Stimulated activated CD4-positive, alpha-beta T cell treated with anti-CD3 and anti-CD28 coated beads, Interleukin-4, amount 100 ng/mL, for 1 hour (primary cell): ENCODE results near the gene NDUFC2.
"Not testable (repeated sequence)": the region's sequence is repeated elsewhere in the genome, so short reads cannot be mapped to it uniquely, and the experiment has no call there.

Source experiments
- DNase-seq: peaks from one replicate; pipeline ENCODE4 v3.0.0-alpha.2; 2020

The NDUFC2 gene

DNA sequence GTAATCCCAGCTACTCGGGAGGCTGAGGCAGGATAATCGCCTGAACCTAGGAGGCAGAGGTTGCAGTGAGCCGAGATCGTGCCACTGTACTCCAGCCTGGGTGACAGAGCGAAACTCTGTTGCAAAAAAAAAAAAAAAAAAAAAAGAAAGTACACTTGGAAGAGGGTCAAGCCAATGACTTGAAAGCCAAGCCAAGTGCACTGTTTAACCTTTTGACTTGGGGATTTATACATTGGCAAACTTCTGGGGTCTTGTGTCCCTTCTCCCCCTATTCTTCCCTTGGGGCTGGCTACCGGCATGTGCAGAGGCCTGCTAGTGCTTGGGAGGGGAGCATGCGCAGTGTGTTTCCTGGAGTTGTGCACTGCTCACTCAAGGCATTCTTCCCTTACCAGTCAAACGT is 30.3 kb downstream of the NDUFC2 start:
- no peak for DNase-seq

GRCh38 chr11:78048561-78048960 is 31.1 kb downstream of the NDUFC2 start:
- no peak for DNase-seq

DNA sequence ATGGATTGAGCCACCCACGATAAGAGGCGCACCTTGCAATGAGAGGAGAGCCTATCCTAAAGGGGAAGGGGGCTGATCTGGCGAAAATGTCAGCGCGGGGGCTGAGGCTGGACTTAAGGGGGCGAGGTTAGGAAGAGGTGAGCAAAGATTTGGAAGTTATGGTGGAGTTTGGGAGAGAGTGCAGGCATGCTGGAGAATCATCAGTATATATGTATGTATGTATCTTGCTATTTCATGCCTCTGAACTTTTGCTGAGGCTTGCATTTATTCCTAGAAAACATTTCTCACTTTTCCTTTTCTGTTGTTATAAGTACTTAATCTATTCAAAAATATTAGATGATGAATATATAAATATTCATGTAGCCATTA is 33.2 kb downstream of the NDUFC2 start:
- no peak for DNase-seq

DNA sequence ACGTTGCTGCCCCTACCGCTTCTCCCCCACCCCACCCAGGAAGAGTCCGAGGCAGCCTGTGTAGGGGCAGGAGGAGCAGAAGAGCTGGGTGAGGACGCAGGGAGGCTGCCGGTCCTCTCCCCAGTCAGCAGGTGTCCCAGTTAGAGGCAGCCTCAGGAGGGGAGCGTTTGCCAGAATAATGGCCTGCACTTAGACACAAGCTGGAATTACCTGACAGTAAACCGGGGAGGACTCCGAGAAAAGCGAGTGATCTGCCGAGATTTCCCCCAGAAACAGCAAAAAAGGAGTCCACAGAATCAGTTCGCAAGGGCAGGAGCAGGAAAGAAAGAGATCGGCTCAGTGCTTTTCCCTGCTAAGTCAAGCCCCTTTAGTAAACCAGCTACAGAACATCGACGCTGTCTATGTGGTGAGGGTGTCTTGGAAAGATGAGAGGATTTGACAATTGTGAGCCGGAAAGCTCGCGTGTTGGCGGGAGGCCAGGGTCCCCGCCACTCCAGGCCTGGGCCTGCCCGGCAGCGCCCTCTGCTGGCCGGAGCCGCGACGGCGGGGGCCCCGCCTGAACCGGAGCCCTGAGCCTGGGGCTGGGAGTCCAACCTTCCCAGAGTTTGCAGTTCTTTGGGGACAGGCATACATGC is 33.7 kb downstream of the NDUFC2 start:
- DNase-seq: peak; percentile 78

DNA sequence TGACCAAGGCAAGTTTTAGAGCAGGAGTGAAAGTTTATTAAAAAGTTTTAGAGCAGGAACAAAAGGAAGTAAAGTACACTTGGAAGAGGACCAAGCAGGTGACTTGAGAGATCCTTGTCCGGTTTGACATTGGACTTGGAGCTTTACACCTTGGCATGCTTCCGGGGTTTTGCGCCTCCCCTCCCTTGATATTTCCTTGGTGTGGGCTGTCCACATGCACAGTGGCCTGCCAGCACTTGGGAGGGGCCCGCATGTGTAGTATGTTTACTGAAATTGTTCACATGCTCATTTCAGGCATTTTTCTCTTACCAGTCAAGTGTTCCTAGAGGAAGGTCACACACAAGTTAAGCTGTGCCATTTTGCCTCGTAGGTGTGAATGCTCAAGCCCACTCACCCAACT is 35.0 kb downstream of the NDUFC2 start:
- no peak for DNase-seq

DNA sequence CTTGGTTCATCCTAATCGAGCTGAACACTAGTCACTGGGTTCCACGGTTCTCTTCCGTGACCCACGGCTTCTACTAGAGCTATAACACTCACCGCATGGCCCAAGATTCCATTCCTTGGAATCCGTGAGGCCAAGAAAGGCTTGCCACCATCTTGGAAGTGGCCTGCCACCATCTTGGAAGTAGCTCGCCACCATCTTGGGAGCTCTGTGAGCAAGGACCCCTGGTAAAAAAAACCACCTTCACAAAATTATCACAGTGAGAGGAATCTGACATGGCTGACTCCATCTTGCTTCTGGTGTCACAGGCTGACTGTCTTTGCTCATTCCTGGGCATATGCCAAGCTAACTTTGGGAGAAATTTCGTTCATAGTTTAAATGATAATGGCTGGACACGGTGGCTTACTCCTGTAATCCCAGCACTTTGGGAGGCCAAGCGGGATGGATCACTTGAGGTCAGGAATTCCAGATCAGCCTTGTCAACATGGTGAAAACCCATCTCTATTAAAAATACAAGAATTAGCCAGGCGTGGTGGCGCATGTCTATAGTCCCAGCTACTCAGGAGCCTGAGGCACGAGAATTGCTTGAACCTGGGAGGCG is 37.7 kb downstream of the NDUFC2 start:
- DNase-seq: no peak

DNA sequence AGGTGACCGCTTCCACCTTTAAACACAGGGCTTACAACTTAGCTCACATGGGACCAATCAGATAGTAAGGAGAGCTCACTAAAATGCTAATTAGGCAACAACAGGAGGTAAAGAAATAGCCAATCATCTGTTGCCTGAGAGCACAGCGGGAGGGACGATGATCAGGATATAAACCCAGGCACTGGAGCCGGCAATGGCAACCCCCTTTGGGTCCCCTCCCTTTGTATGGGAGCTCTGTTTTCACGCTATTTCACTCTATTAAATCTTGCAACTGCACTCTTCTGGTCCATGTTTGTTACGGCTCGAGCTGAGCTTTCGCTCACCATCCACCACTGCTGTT is 38.3 kb downstream of the NDUFC2 start:
- not testable (repeated sequence) for DNase-seq

GRCh38 chr11:78040691-78041379 is 38.8 kb downstream of the NDUFC2 start:
- DNase-seq: no peak

- peak; percentile 3 for DNase-seq
These were observed 39.6 kb downstream of the NDUFC2 start for GRCh38 chr11:78039919-78040671.

DNA sequence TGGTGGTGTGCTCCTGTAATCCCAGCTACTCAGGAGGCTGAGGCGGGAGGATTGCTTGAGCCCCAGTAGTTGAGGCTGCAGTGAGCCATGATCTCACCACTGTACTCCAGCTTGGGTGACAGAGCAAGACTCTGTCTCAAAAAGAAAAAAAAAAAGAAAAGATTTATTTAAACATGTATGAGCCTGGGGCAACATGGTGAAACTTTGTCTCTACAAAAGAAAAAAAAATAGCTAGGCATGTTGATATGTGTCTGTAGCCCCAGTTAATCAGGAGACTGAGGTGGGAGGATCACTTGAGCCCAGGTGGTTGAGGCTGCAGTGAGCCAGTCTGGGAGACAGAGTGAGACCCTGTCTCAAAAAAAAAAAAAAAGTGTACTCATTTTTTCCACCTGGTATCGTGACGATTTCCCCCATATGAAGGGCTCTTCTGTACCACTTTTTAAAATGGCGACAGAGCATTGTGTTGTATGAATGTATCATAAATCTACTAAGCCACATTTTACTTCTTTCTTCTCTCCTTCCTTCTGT is 40.2 kb downstream of the NDUFC2 start:
- DNase-seq: no peak

GRCh38 chr11:78038697-78039313 is 40.9 kb downstream of the NDUFC2 start:
- no peak for DNase-seq

DNA sequence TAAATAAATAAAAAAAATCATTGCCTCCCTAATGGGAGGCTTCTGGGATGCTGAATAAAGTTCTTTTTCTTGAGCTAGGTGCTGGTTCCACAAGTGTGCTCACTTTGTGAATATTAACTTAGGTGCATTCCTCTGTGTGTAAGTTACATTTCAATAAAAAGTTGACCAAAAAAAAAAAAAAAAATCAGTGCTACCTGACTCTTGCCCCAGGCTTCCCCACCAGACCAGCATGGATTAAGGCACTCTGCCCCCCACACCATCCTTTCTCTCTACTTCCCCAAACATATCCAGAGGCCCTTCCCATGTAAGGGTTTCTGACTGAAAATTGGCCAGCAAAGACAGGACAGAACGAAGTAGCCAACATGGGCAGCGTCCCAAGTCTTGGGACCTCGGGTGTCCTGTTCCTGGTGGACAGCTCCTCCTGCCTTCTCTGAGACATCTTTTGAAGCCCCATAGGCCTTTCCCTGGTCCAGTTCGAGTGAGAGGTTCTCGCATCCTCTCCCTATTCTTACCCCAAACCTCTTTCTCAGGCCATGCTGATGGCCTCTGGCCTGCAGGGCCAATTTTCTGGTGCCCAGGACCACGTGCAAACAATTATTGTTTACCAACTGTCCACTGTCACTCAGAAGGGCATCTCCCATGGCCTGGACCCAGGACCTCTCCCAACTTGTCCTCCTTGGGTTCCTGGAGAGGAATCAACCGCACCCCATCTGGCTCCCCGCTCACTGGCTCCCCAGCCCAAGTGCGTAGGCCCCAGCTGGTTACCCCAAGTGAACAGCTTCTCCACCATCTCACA is 41.6 kb downstream of the NDUFC2 start:
- DNase-seq: no peak

- no peak for DNase-seq
These were observed 42.6 kb downstream of the NDUFC2 start for GRCh38 chr11:78037056-78037455.

GRCh38 chr11:78036313-78036712 is 43.3 kb downstream of the NDUFC2 start:
- DNase-seq: no peak

DNA sequence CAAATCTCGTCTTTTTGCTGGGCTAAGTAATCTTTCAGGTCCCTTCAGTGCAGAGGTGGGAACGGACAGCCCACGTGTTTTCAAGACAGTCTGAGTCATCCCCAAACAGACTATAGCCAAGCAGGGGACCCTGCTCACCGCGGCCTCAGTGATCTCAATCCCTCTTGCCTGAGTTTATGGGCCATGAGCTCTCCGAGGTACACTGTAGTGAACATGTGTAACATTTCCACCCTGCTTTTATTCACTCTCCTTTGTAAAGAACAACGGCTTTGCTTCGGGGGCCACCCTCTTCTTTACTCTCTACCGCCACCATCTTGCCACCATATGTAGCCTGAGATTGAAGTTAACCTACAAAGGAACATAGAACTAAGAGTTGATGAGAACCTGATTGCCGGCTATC is 45.0 kb downstream of the NDUFC2 start:
- no peak for DNase-seq

DNA sequence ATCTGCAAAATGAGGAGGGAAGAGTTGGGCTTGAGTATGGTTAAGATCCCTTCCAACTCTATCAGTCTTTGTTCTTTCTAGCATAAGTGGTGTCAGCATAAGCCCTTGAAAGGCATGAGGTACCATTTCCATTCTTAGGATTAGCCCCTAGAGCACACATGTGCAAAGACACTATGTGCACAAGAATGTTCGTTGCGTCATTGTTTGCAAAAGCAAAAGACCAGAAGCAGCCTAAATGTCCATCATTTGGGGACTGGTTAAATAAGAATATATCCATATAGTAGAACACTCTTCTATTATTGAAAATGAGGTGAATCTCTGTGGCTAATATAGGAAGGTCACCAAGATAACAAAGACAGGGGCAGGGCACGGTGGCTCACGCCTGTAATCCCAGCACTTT is 46.6 kb downstream of the NDUFC2 start:
- DNase-seq: no peak

GRCh38 chr11:78032090-78032489 is 47.6 kb downstream of the NDUFC2 start:
- DNase-seq: no peak

DNA sequence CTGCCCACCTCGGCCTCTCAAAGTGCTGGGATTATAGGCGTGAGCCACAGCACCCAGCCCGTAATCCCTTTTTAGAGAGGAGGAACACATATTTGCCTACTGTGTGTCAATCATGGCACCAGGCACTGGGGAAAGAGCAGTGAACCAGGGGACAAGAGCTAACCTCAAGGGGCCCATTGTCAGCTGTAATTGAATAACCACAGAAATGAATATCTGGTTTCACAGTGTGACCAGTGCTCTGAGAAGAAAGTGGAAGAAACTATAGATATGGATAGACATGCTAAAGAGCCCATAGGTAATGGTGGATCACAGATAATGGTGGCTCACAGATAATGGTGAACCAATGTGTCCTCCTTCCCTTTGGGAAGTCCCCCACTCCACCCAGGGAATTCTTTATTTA is 48.0 kb downstream of the NDUFC2 start:
- no peak for DNase-seq

DNA sequence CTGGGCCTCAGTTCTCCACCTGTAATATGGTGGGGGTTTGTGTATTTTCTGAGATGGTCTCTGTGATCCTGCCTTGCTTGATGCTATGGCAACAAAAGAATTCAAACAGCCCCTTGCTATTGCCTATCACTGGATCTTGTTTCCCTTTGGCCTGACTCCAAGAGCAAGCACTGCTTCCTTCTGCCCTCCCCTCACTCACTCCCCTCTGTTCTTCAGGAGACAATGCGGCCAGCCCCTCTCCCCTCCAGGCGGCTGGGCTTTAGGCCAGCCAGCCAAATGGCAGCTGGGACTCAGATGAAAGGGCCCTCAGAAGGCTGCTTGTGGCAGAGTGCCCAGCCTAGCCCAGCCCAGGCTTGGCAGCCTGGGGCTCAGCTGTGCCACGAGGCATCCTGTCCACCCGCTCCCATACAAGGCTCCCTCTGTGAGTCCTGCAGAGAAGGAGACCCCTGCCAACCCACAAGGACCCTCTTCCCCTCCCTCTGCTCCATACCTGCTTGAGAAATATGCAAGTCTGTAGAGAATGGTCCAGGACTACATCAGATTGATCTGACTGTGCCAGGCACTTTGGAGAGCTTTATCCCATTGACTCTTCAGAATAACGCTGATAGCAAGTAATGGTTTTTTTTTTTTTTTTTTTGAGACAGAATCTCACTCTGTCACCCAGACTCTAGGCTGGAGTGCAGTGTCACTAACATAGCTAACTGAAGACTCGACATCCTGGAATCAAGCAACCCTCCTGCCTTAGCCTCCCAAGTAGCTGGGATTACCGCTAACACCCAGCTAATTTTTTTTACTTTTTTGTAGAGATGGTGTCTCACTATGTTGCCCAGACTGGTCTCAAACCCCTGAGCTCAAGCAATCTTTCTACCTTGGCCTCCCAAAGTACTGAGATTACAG is 49.0 kb downstream of the NDUFC2 start:
- no peak for DNase-seq

DNA sequence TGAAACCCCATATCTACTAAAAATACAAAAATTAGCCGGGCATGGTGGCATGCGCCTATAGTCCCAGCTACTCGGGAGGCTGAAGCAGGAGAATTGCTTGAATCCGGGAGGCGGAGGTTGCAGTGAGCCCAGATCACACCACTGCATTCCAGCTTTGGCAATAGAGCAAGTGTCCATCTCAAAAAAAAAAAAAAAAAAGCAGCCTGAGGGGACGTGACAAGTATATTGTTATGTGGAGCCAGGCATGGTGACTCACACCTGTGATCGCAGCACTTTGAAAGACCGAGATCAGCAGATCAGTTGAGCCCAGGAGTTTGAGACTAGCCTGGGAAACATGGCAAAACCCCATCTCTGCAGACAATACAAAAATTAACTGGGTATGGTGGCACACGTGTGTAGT is 51.2 kb downstream of the NDUFC2 start:
- DNase-seq: not testable (repeated sequence)

GRCh38 chr11:78027759-78028158 is 51.9 kb downstream of the NDUFC2 start:
- no peak for DNase-seq
